ENCODE results near the gene MATN3. TPM values are rescaled to one million over a fixed set of nuclear protein-coding genes. Genes with fewer than 3 reads are reported as not detected.

MATN3 gene
- total RNA-seq, 3 donors from 2014 or later (not counting 1 experiment from before 2014, with no cell fraction given), result not detected

DNA sequence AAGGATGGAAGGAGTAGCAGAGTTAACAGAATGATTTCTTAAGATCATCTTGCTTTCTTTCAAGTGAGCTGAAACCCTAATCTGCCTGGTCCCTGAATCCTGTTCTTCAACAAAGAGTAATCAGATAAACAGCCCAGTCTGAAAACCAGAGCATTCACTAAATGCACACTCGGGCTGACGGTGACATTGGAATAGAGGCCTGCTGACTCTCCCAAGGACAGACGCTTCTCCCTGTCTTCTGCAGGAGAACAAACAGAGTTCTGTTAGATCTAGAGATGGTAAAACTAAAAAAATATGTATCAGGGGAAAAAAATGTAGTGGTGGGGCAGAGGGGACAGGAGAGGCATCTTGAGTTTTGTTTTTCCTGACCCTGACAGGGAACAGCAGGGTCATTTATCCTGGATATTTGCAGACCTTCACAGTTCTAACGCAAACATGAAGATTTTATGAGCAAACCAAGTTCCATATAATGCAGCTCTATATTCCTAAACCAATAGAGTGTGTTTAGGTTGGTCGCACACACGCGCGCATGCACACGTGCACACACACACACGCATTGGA is 7.3 kb downstream of the MATN3 start:
- no peak overlapping the region for H3K4me3 ChIP-seq (ENCODE audit: low read length)
- Mint-ChIP-seq H3K9me3 (no peaks in the 10 kb centered on the region), H3K4me3 (no peak overlapping the region), H3K4me1 (no peaks in the 10 kb centered on the region), H3K27me3 (ENCODE audit: low read depth in 2 of 2) (peaks cover 35 to 43% of the 10 kb centered on the region in 2 donors), H3K27ac (no peak overlapping the region), H3K36me3 (no peaks in the 10 kb centered on the region)
- DNase-seq, result no peak
- no peaks in the 10 kb centered on the region for H3K9me3 ChIP-seq (ENCODE audit: control insufficient read depth, insufficient read depth, low read length)
- no peaks in the 10 kb centered on the region for H3K4me1 ChIP-seq (ENCODE audit: control insufficient read depth, insufficient read depth, low read length)
- intact Hi-C loops (cut with micrococcal nuclease), result no loop called here
- H3K27ac ChIP-seq (ENCODE audit: low read length), result no peak overlapping the region
- WGBS (ENCODE audit: insufficient coverage), result 94% methylated on average over 10 of the region's 10 CpGs
- H3K27me3 ChIP-seq (ENCODE audit: control insufficient read depth, insufficient read depth, low read length), result no peaks in the 10 kb centered on the region
- H3K36me3 ChIP-seq (ENCODE audit: control insufficient read depth, insufficient read depth, low read length), result no peaks in the 10 kb centered on the region
- no peak for ATAC-seq
- TF ChIP-seq, protein P1, sequence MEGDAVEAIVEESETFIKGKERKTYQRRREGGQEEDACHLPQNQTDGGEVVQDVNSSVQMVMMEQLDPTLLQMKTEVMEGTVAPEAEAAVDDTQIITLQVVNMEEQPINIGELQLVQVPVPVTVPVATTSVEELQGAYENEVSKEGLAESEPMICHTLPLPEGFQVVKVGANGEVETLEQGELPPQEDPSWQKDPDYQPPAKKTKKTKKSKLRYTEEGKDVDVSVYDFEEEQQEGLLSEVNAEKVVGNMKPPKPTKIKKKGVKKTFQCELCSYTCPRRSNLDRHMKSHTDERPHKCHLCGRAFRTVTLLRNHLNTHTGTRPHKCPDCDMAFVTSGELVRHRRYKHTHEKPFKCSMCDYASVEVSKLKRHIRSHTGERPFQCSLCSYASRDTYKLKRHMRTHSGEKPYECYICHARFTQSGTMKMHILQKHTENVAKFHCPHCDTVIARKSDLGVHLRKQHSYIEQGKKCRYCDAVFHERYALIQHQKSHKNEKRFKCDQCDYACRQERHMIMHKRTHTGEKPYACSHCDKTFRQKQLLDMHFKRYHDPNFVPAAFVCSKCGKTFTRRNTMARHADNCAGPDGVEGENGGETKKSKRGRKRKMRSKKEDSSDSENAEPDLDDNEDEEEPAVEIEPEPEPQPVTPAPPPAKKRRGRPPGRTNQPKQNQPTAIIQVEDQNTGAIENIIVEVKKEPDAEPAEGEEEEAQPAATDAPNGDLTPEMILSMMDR (IDR thresholded peaks at IDR 0.05), result no peak

DNA sequence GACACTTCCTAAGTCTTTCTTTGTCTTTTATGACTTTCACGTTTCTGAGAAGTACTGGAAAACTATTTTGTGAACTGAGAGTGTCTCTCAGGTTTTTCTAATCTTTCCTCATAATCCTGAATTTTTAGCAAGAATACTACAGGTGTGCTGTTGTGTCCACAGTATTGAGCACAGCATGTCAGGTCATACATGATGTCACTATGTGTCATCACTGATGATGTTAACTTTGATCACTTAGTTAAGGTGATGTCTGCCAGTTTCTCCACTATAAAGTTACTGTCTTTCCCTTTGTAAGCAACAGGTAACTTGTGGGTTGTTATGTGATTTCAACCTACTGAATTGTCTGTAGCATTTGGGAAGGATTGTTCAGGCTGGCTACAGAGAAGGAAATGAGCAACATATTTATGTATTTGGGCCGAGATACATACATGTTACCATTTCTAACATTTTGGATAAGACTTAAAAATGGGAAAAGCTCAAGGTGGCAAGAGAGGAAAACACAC is 11.1 kb downstream of the MATN3 start:
- ATAC-seq (no peak), DNase-seq (no peak)
- no peak overlapping the region for H3K4me3 ChIP-seq (ENCODE audit: low read length)
- no peak overlapping the region for H3K4me3 Mint-ChIP-seq
- no peaks in the 10 kb centered on the region for H3K9me3 Mint-ChIP-seq
- H3K4me1 Mint-ChIP-seq, result no peaks in the 10 kb centered on the region
- H3K27me3 ChIP-seq (ENCODE audit: control insufficient read depth, insufficient read depth, low read length), result no peaks in the 10 kb centered on the region
- TF ChIP-seq, protein P1 (IDR thresholded peaks at IDR 0.05), result no peak
- no peaks in the 10 kb centered on the region for H3K9me3 ChIP-seq (ENCODE audit: control insufficient read depth, insufficient read depth, low read length)
- H3K4me1 ChIP-seq (ENCODE audit: control insufficient read depth, insufficient read depth, low read length), result no peaks in the 10 kb centered on the region
- H3K27ac ChIP-seq (ENCODE audit: low read length), result no peak overlapping the region
- no peak overlapping the region for H3K27ac Mint-ChIP-seq
- H3K36me3 Mint-ChIP-seq, result no peaks in the 10 kb centered on the region
- peaks cover 29 to 31% of the 10 kb centered on the region in 2 donors for H3K27me3 Mint-ChIP-seq (ENCODE audit: low read depth in 2 of 2)
- no peaks in the 10 kb centered on the region for H3K36me3 ChIP-seq (ENCODE audit: control insufficient read depth, insufficient read depth, low read length)
- intact Hi-C loops (cut with micrococcal nuclease), result no loop called here
- 57% methylated on average over 1 of the region's 2 CpGs for WGBS (ENCODE audit: insufficient coverage)

DNA sequence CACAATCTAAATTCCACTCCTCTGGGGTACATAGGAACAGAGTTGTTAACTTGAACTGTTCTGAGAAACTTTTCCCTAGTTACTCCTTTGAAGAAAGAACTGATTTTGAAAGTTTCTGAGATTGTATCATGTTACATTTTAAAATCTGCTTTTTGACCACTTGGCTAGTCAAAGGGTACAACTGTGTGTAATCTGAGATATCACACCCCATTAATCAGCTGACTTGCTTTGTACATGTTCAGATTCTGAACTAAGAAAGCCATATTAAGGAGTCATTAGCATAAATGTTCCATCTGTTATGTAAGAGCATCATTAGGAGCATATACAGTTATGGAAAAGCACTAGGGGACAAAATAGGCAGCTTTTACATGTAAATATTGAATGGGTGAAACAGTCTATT is 18.7 kb downstream of the MATN3 start:
- Mint-ChIP-seq H3K4me3 (no peak overlapping the region), H3K27ac (no peak overlapping the region), H3K9me3 (no peaks in the 10 kb centered on the region), H3K36me3 (no peaks in the 10 kb centered on the region), H3K4me1 (peaks cover 16 to 26% of the 10 kb centered on the region in 2 donors), H3K27me3 (ENCODE audit: low read depth in 2 of 2) (peaks cover 27 to 40% of the 10 kb centered on the region in 2 donors)
- peaks cover 3% of the 10 kb centered on the region for H3K27me3 ChIP-seq (ENCODE audit: control insufficient read depth, insufficient read depth, low read length)
- TF ChIP-seq, protein P1 (IDR thresholded peaks at IDR 0.05), result no peak
- H3K4me3 ChIP-seq (ENCODE audit: low read length), result no peak overlapping the region
- ATAC-seq (no peak), DNase-seq (no peak)
- intact Hi-C loops (cut with micrococcal nuclease), result loop anchor here (5.0 kb wide), 2 partner anchors 91 to 646 kb away; partner anchors contain the start of gene TTC32
- H3K4me1 ChIP-seq (ENCODE audit: control insufficient read depth, insufficient read depth, low read length), result peaks cover 13% of the 10 kb centered on the region
- H3K9me3 ChIP-seq (ENCODE audit: control insufficient read depth, insufficient read depth, low read length), result no peaks in the 10 kb centered on the region
- no peaks in the 10 kb centered on the region for H3K36me3 ChIP-seq (ENCODE audit: control insufficient read depth, insufficient read depth, low read length)
- H3K27ac ChIP-seq (ENCODE audit: low read length), result no peak overlapping the region

DNA sequence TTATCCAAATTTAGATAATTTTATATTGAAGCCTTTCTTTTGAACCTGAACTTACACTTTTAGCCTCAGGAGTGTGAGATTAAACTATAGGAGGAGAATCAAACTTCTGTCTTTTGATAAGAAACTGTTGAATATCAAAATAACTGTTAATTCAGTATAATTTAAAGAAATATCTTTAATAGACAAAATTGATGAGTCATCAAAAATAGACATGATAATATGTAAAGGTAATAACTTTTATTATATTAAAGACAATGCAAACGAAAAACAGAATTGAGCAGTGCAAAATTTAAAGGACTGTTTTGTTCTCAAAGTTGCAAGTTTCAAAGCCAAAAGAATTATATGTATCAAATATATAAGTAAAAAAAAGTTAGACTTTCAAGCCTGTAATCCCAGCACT is 20.6 kb downstream of the MATN3 start:
- Histone ChIP-seq H3K4me3 (ENCODE audit: low read length) (no peak overlapping the region), H3K9me3 (ENCODE audit: control insufficient read depth, insufficient read depth, low read length) (no peaks in the 10 kb centered on the region), H3K36me3 (ENCODE audit: control insufficient read depth, insufficient read depth, low read length) (no peaks in the 10 kb centered on the region), H3K27me3 (ENCODE audit: control insufficient read depth, insufficient read depth, low read length) (peaks cover 3% of the 10 kb centered on the region), H3K4me1 (ENCODE audit: control insufficient read depth, insufficient read depth, low read length) (peaks cover 13% of the 10 kb centered on the region), H3K27ac (ENCODE audit: low read length) (no peak overlapping the region)
- DNase-seq (no peak), ATAC-seq (no peak)
- WGBS (ENCODE audit: insufficient coverage), result no CpG with 5 or more reads among the region's 1 CpG
- Mint-ChIP-seq H3K36me3 (no peaks in the 10 kb centered on the region), H3K4me3 (no peak overlapping the region), H3K4me1 (peaks cover 24 to 36% of the 10 kb centered on the region in 2 donors), H3K27me3 (ENCODE audit: low read depth in 2 of 2) (peaks cover 21 to 40% of the 10 kb centered on the region in 2 donors), H3K9me3 (no peaks in the 10 kb centered on the region), H3K27ac (no peak overlapping the region)
- TF ChIP-seq, protein P1 (IDR thresholded peaks at IDR 0.05), result no peak
- intact Hi-C loops (cut with micrococcal nuclease), result loop anchor here (5.0 kb wide), 2 partner anchors 90 to 645 kb away; partner anchors contain the start of gene TTC32

Data from natural killer cell (primary cell).